ENCODE measurements around the gene MSI2. TPM values are rescaled to one million over a fixed set of nuclear protein-coding genes. Genes with fewer than 3 reads are reported as not detected.

MSI2 gene
- total RNA-seq, 2 experiments from 2014 or later, result 38.8 to 39.0 TPM

- Mint-ChIP-seq H3K9me3 (no peaks in the 10 kb centered on the region), H3K27me3 (ENCODE audit: low read depth) (no peaks in the 10 kb centered on the region), H3K36me3 (ENCODE audit: low read depth) (peaks cover 4% of the 10 kb centered on the region), H3K4me3 (no peak overlapping the region), H3K27ac (no peak overlapping the region), H3K4me1 (ENCODE audit: low read depth) (peaks cover 22% of the 10 kb centered on the region)
- intact Hi-C loops (cut with micrococcal nuclease), result no loop called here
- DNase-seq, result no peak
- CTCF ChIA-PET, result interaction anchor here (0.6 to 1.3 kb wide), 2 partner anchors 41 to 259 kb away, joined by 3 read pairs; no protein-coding TSS in a partner anchor
Measured at GRCh38 chr17:57412520-57413096, 156.3 kb downstream of the MSI2 start.

GRCh38 chr17:57413848-57414651 is 157.7 kb downstream of the MSI2 start:
- Mint-ChIP-seq H3K9me3 (no peaks in the 10 kb centered on the region), H3K36me3 (ENCODE audit: low read depth) (peaks cover 4% of the 10 kb centered on the region), H3K4me1 (ENCODE audit: low read depth) (peaks cover 9% of the 10 kb centered on the region), H3K4me3 (no peak overlapping the region), H3K27ac (no peak overlapping the region), H3K27me3 (ENCODE audit: low read depth) (no peaks in the 10 kb centered on the region)
- CTCF ChIA-PET, result interaction anchor here (0.6 to 1.3 kb wide), 4 partner anchors 10 to 343 kb away, joined by 3 read pairs; no protein-coding TSS in a partner anchor
- intact Hi-C loops (cut with micrococcal nuclease), result no loop called here
- DNase-seq, result no peak

- Mint-ChIP-seq H3K9me3 (no peaks in the 10 kb centered on the region), H3K4me3 (no peak overlapping the region), H3K27me3 (ENCODE audit: low read depth) (no peaks in the 10 kb centered on the region), H3K4me1 (ENCODE audit: low read depth) (peaks cover 5% of the 10 kb centered on the region), H3K27ac (no peak overlapping the region), H3K36me3 (ENCODE audit: low read depth) (peaks cover 4% of the 10 kb centered on the region)
- intact Hi-C loops (cut with micrococcal nuclease), result no loop called here
- DNase-seq, result no peak
- CTCF ChIA-PET, result no interaction called here
Measured at GRCh38 chr17:57415751-57416207, 159.5 kb downstream of the MSI2 start.

- H3K27me3 Mint-ChIP-seq (ENCODE audit: low read depth), result no peaks in the 10 kb centered on the region
- CTCF ChIA-PET, result interaction anchor here (1.3 kb wide), 1 partner anchor 9 kb away, joined by 4 read pairs; no protein-coding TSS in a partner anchor
- H3K27ac Mint-ChIP-seq, result no peak overlapping the region
- no peak for DNase-seq
- H3K4me3 Mint-ChIP-seq, result no peak overlapping the region
- H3K9me3 Mint-ChIP-seq, result no peaks in the 10 kb centered on the region
- H3K4me1 Mint-ChIP-seq (ENCODE audit: low read depth), result peaks cover 5% of the 10 kb centered on the region
- intact Hi-C loops (cut with micrococcal nuclease), result no loop called here
- peaks cover 4% of the 10 kb centered on the region for H3K36me3 Mint-ChIP-seq (ENCODE audit: low read depth)
Measured at GRCh38 chr17:57416369-57416768, 160.0 kb downstream of the MSI2 start.

- CTCF ChIA-PET, result interaction anchor here (0.7 kb wide), 1 partner anchor 175 kb away, joined by 3 read pairs; no protein-coding TSS in a partner anchor
- no peaks in the 10 kb centered on the region for H3K27me3 Mint-ChIP-seq (ENCODE audit: low read depth)
- DNase-seq, result no peak
- H3K27ac Mint-ChIP-seq, result no peak overlapping the region
- peaks cover 10% of the 10 kb centered on the region for H3K4me1 Mint-ChIP-seq (ENCODE audit: low read depth)
- intact Hi-C loops (cut with micrococcal nuclease), result no loop called here
- H3K36me3 Mint-ChIP-seq (ENCODE audit: low read depth), result peaks cover 4% of the 10 kb centered on the region
- no peaks in the 10 kb centered on the region for H3K9me3 Mint-ChIP-seq
- no peak overlapping the region for H3K4me3 Mint-ChIP-seq
Measured at GRCh38 chr17:57417956-57418355, 161.6 kb downstream of the MSI2 start.

GRCh38 chr17:57418463-57419246 is 162.3 kb downstream of the MSI2 start:
- no peak overlapping the region for H3K27ac Mint-ChIP-seq
- H3K4me1 Mint-ChIP-seq (ENCODE audit: low read depth), result peaks cover 14% of the 10 kb centered on the region
- CTCF ChIA-PET, result interaction anchor here (0.7 kb wide), 1 partner anchor 176 kb away, joined by 3 read pairs; no protein-coding TSS in a partner anchor
- intact Hi-C loops (cut with micrococcal nuclease), result no loop called here
- peaks cover 4% of the 10 kb centered on the region for H3K36me3 Mint-ChIP-seq (ENCODE audit: low read depth)
- no peaks in the 10 kb centered on the region for H3K27me3 Mint-ChIP-seq (ENCODE audit: low read depth)
- no peak for DNase-seq
- no peaks in the 10 kb centered on the region for H3K9me3 Mint-ChIP-seq
- H3K4me3 Mint-ChIP-seq, result no peak overlapping the region

GRCh38 chr17:57419940-57420550 is 163.7 kb downstream of the MSI2 start:
- peaks cover 24% of the 10 kb centered on the region for H3K4me1 Mint-ChIP-seq (ENCODE audit: low read depth)
- no peaks in the 10 kb centered on the region for H3K9me3 Mint-ChIP-seq
- peaks cover 4% of the 10 kb centered on the region for H3K36me3 Mint-ChIP-seq (ENCODE audit: low read depth)

GRCh38 chr17:57420734-57421717 is 164.7 kb downstream of the MSI2 start:
- intact Hi-C loops (cut with micrococcal nuclease), result no loop called here
- Mint-ChIP-seq H3K27ac (no peak overlapping the region), H3K27me3 (ENCODE audit: low read depth) (no peaks in the 10 kb centered on the region), H3K4me3 (no peak overlapping the region), H3K9me3 (no peaks in the 10 kb centered on the region), H3K4me1 (ENCODE audit: low read depth) (peaks cover 29% of the 10 kb centered on the region), H3K36me3 (ENCODE audit: low read depth) (peaks cover 2% of the 10 kb centered on the region)
- CTCF ChIA-PET, result interaction anchor here (0.7 to 1.5 kb wide), 2 partner anchors 13 to 178 kb away, joined by 3 to 5 read pairs; no protein-coding TSS in a partner anchor
- no peak for DNase-seq

More at GRCh38 chr17:57419940-57420550, 163.7 kb downstream of the MSI2 start:
- CTCF ChIA-PET, result interaction anchor here (1.5 kb wide), 1 partner anchor 177 kb away, joined by 5 read pairs; no protein-coding TSS in a partner anchor
- intact Hi-C loops (cut with micrococcal nuclease), result no loop called here
- no peak overlapping the region for H3K27ac Mint-ChIP-seq
- H3K4me3 Mint-ChIP-seq, result no peak overlapping the region
- DNase-seq, result no peak
- no peaks in the 10 kb centered on the region for H3K27me3 Mint-ChIP-seq (ENCODE audit: low read depth)

- H3K4me3 Mint-ChIP-seq, result no peak overlapping the region
- peaks cover 1% of the 10 kb centered on the region for H3K36me3 Mint-ChIP-seq (ENCODE audit: low read depth)
- DNase-seq, result no peak
- peaks cover 36% of the 10 kb centered on the region for H3K4me1 Mint-ChIP-seq (ENCODE audit: low read depth)
- no peak overlapping the region for H3K27ac Mint-ChIP-seq
- intact Hi-C loops (cut with micrococcal nuclease), result no loop called here
- no peaks in the 10 kb centered on the region for H3K27me3 Mint-ChIP-seq (ENCODE audit: low read depth)
- H3K9me3 Mint-ChIP-seq, result no peaks in the 10 kb centered on the region
- CTCF ChIA-PET, result interaction anchor here (0.6 to 2.2 kb wide), 2 partner anchors 18 to 107 kb away, joined by 4 to 10 read pairs; no protein-coding TSS in a partner anchor
Measured at GRCh38 chr17:57422574-57423164, 166.3 kb downstream of the MSI2 start.

- CTCF ChIA-PET, result interaction anchor here (1.5 to 2.2 kb wide), 2 partner anchors 17 to 180 kb away, joined by 5 to 10 read pairs; no protein-coding TSS in a partner anchor
- H3K27me3 Mint-ChIP-seq (ENCODE audit: low read depth), result no peaks in the 10 kb centered on the region
- H3K4me3 Mint-ChIP-seq, result no peak overlapping the region
- H3K27ac Mint-ChIP-seq, result no peak overlapping the region
- H3K36me3 Mint-ChIP-seq (ENCODE audit: low read depth), result peaks cover 1% of the 10 kb centered on the region
- intact Hi-C loops (cut with micrococcal nuclease), result no loop called here
- DNase-seq, result no peak
- H3K4me1 Mint-ChIP-seq (ENCODE audit: low read depth), result peaks cover 36% of the 10 kb centered on the region
- no peaks in the 10 kb centered on the region for H3K9me3 Mint-ChIP-seq
Measured at GRCh38 chr17:57423541-57423940, 167.2 kb downstream of the MSI2 start.

Measured in activated naive CD4-positive, alpha-beta T cell treated with anti-CD3 and anti-CD28 coated beads for 36 hours (primary cell).